Measurements from ENCODE around the gene TSFM.

GRCh38 chr12:57797933-57798332 lies 15.3 kb downstream of the TSFM start:
- TF ChIP-seq CTCF (conservative IDR thresholded peaks at IDR 0.05 in 1 of 2, IDR thresholded peaks at IDR 0.05 in 1 of 2; ENCODE audit: low read depth in 1 of 2, low read length in 2 of 2) = no peak
- no peak for TF ChIP-seq EZH2 (IDR thresholded peaks at IDR 0.05; ENCODE audit: low read length, missing control alignments)

All from fibroblast of lung (primary cell).